Measurements from ENCODE around the gene DSG2. TPM values are rescaled to one million over a fixed set of nuclear protein-coding genes. Genes with fewer than 3 reads are reported as not detected.

The DSG2 gene
- total RNA-seq, 4 donors from 2014 or later: 13.9 to 35.4 (median 24.1) TPM

- TF ChIP-seq CTCF (IDR thresholded peaks at IDR 0.05) (no peak), EP300 (IDR thresholded peaks at IDR 0.05) (no peak), POLR2AphosphoS5 (IDR thresholded peaks at IDR 0.05) (no peak), POLR2A (IDR thresholded peaks at IDR 0.05) (no peak)
- Histone ChIP-seq H3K27ac (no peak overlapping the region), H3K9me3 (no peaks in the 10 kb centered on the region), H3K4me1 (peaks cover 2% of the 10 kb centered on the region), H3K4me3 (no peak overlapping the region), H3K27me3 (no peaks in the 10 kb centered on the region), H3K36me3 (no peaks in the 10 kb centered on the region)
- 65% methylated on average over 10 of the region's 10 CpGs for WGBS
- DNase-seq (ENCODE audit: low spot score in 2 of 2): no peak
These were observed 94.7 kb downstream of the DSG2 start for GRCh38 chr18:31592506-31593157.

DNA sequence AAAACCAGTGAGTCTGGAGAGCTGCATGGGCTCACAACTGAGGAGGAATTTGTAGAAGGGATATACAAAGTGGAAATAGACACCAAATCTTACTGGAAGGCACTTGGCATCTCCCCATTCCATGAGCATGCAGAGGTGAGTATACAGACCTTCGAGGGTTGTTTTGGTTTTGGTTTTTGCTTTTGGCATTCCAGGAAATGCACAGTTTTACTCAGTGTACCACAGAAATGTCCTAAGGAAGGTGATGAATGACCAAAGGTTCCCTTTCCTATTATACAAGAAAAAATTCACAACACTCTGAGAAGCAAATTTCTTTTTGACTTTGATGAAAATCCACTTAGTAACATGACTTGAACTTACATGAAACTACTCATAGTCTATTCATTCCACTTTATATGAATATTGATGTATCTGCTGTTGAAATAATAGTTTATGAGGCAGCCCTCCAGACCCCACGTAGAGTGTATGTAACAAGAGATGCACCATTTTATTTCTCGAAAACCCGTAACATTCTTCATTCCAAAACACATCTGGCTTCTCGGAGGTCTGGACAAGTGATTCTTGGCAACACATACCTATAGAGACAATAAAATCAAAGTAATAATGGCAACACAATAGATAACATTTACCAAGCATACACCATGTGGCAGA lies 97.3 kb downstream of the DSG2 start:
- 82% methylated on average over 5 of the region's 5 CpGs for WGBS

GRCh38 chr18:31596081-31596872 lies 98.3 kb downstream of the DSG2 start:
- Histone ChIP-seq H3K9me3 (no peaks in the 10 kb centered on the region), H3K4me3 (no peak overlapping the region), H3K27me3 (no peaks in the 10 kb centered on the region), H3K4me1 (no peaks in the 10 kb centered on the region), H3K36me3 (no peaks in the 10 kb centered on the region), H3K27ac (no peak overlapping the region)
- TF ChIP-seq CTCF (IDR thresholded peaks at IDR 0.05): no peak
- no peak for DNase-seq (ENCODE audit: low spot score in 2 of 2)
- 85% methylated on average over 9 of the region's 9 CpGs for WGBS

More for the DNA sequence above, 97.3 kb downstream of the DSG2 start:
- Histone ChIP-seq H3K4me1 (peaks cover 2% of the 10 kb centered on the region), H3K9me3 (no peaks in the 10 kb centered on the region), H3K36me3 (no peaks in the 10 kb centered on the region), H3K27me3 (no peaks in the 10 kb centered on the region), H3K4me3 (no peak overlapping the region), H3K27ac (no peak overlapping the region)
- TF ChIP-seq CTCF (IDR thresholded peaks at IDR 0.05) (no peak), EP300 (IDR thresholded peaks at IDR 0.05) (no peak), POLR2AphosphoS5 (IDR thresholded peaks at IDR 0.05) (no peak), POLR2A (IDR thresholded peaks at IDR 0.05) (no peak)
- no peak for DNase-seq (ENCODE audit: low spot score in 2 of 2)

DNA sequence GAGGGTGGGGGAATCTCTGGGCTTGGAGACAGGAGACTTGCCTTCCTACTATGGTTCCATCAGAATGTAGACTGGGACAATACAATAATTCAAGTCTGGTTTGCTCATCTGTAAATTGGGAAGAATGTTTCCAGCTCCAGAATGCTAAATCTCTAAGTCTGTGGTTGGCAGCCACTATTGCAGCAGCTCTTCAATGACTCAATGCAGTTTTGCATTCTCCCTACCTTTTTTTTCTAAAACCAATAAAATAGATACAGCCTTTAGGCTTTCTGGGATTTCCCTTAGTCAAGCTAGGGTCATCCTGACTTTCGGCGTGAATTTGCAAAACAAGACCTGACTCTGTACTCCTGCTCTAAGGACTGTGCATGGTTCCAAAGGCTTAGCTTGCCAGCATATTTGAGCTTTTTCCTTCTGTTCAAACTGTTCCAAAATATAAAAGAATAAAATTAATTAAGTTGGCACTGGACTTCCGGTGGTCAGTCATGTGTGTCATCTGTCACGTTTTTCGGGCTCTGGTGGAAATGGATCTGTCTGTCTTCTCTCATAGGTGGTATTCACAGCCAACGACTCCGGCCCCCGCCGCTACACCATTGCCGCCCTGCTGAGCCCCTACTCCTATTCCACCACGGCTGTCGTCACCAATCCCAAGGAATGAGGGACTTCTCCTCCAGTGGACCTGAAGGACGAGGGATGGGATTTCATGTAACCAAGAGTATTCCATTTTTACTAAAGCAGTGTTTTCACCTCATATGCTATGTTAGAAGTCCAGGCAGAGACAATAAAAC lies 100.2 kb downstream of the DSG2 start:
- Histone ChIP-seq H3K27ac (no peak overlapping the region), H3K4me3 (no peak overlapping the region), H3K27me3 (no peaks in the 10 kb centered on the region), H3K4me1 (no peaks in the 10 kb centered on the region), H3K36me3 (no peaks in the 10 kb centered on the region), H3K9me3 (no peaks in the 10 kb centered on the region)
- no peak for DNase-seq (ENCODE audit: low spot score in 2 of 2)
- TF ChIP-seq POLR2A (IDR thresholded peaks at IDR 0.05) (no peak), EP300 (IDR thresholded peaks at IDR 0.05) (no peak), POLR2AphosphoS5 (IDR thresholded peaks at IDR 0.05) (no peak), CTCF (IDR thresholded peaks at IDR 0.05) (no peak)
- WGBS: 89% methylated on average over 13 of the region's 13 CpGs

Other genes starting within 250 kb of the DSG2 start
- 1,000 to 10,000 TPM in 3 of 4 donors, 100 to 1,000 TPM in 1; 693 to 1,832 (median 1,713) TPM for gene DSG1, start 180.0 kb upstream of the DSG2 start, total RNA-seq
- gene DSG4, start 121.4 kb upstream of the DSG2 start, total RNA-seq: 10 to 100 TPM in 1 of 4 donors, 1 to 10 TPM in 2, under 1 TPM in 1; 0.89 to 20.9 (median 2.5) TPM
- gene DSG3, start 50.4 kb upstream of the DSG2 start, total RNA-seq: 100 to 1,000 TPM in 3 of 4 donors, 10 to 100 TPM in 1; 81.8 to 223 (median 168) TPM
- gene TTR, start 93.7 kb downstream of the DSG2 start, total RNA-seq: not detected
- gene B4GALT6, start 186.4 kb downstream of the DSG2 start, total RNA-seq: 1 to 10 TPM; 1.8 to 3.4 (median 2.2) TPM

Measured in suprapubic skin (tissue), 4 donors.